ENCODE data around the gene TRIM66. TPM values are rescaled to one million over a fixed set of nuclear protein-coding genes. Genes with fewer than 3 reads are reported as not detected.
"Not testable (repeated sequence)": the region's sequence is repeated elsewhere in the genome, so short reads cannot be mapped to it uniquely, and the experiment has no call there.

TRIM66 gene
- polyA plus RNA-seq, 3 donors from 2014 or later, result 0.48 to 0.97 (median 0.55) TPM

- Mint-ChIP-seq H3K36me3 (peaks cover 13 to 23% (median 14%) of the 10 kb centered on the region in 3 donors), H3K9me3 (no peaks in the 10 kb centered on the region), H3K27ac (no peak overlapping the region), H3K4me3 (no peak overlapping the region), H3K27me3 (ENCODE audit: low read depth in 3 of 3) (peaks cover 0 to 3% (median 3%) of the 10 kb centered on the region in 3 donors), H3K4me1 (peaks cover 12 to 14% of the 10 kb centered on the region in 2 donors)
- DNase-seq, result no peak
Observed at GRCh38 chr11:8676458-8676857, 6.0 kb downstream of the TRIM66 start.

GRCh38 chr11:8674859-8675258, 7.6 kb downstream of the TRIM66 start:
- DNase-seq, result no peak
- no peak overlapping the region for H3K4me3 Mint-ChIP-seq
- H3K9me3 Mint-ChIP-seq, result no peaks in the 10 kb centered on the region
- peaks cover 5 to 25% (median 21%) of the 10 kb centered on the region in 3 donors for H3K36me3 Mint-ChIP-seq
- no peaks in the 10 kb centered on the region for H3K27me3 Mint-ChIP-seq (ENCODE audit: low read depth in 3 of 3)
- peaks cover 0 to under 1% of the 10 kb centered on the region in 2 donors for H3K4me1 Mint-ChIP-seq
- H3K27ac Mint-ChIP-seq, result no peak overlapping the region

DNA sequence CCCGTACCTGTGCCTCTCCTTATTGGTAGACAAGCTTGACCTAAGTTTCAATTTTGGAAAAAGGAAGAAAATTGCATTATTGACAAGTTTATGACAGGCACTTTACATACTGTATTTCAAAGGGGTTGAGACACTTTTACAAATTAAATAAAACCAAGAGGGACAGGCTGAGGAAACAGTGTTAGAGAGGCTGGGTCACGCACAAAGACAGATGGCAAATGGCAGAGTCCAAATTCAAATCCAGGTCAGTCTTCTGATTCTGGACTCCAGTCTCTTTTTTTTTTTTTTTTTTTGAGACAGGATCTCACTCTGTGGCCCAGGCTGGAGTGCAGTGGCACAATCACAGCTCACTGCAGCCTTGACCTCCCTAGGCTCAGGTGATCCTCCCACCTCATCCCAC, 10.1 kb downstream of the TRIM66 start:
- Mint-ChIP-seq H3K4me3 (no peak overlapping the region), H3K27ac (no peak overlapping the region), H3K4me1 (no peaks in the 10 kb centered on the region), H3K9me3 (no peaks in the 10 kb centered on the region), H3K36me3 (peaks cover 0 to 25% (median 21%) of the 10 kb centered on the region in 3 donors), H3K27me3 (ENCODE audit: low read depth in 3 of 3) (no peaks in the 10 kb centered on the region)
- no peak for DNase-seq

DNA sequence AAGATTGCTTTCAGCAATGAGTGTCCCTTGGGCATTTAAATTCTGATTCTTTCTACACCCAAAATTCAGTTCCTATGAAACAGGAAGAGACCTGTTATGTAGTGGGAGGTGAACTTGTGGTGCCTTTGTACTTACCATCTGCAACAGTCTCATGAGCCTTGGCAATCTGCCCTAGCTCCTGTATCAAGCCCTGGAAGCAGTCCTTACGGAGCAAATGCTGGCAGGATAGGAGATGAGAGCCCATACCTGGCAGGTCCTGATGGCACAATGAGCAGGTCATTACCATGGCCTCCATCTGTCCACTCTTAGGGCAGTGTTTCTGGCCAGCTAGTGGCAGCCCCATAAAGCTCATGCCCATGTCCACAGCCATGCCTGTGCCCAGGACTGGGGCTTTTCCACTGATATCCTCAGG, 10.8 kb downstream of the TRIM66 start:
- DNase-seq, result no peak
- Mint-ChIP-seq H3K4me1 (no peaks in the 10 kb centered on the region), H3K4me3 (no peak overlapping the region), H3K27ac (no peak overlapping the region), H3K9me3 (no peaks in the 10 kb centered on the region), H3K27me3 (ENCODE audit: low read depth in 3 of 3) (no peaks in the 10 kb centered on the region), H3K36me3 (peaks cover 4 to 25% (median 23%) of the 10 kb centered on the region in 3 donors)

- no peaks in the 10 kb centered on the region for H3K9me3 Mint-ChIP-seq
- no peak overlapping the region for H3K27ac Mint-ChIP-seq
- DNase-seq, result no peak
- H3K27me3 Mint-ChIP-seq (ENCODE audit: low read depth in 3 of 3), result no peaks in the 10 kb centered on the region
- no peaks in the 10 kb centered on the region for H3K4me1 Mint-ChIP-seq
- peaks cover 8 to 25% (median 24%) of the 10 kb centered on the region in 3 donors for H3K36me3 Mint-ChIP-seq
- H3K4me3 Mint-ChIP-seq, result no peak overlapping the region
Observed at GRCh38 chr11:8671193-8671612, 11.3 kb downstream of the TRIM66 start.

- H3K27ac Mint-ChIP-seq; H3K4me3 Mint-ChIP-seq; DNase-seq; H3K27me3 Mint-ChIP-seq (ENCODE audit: low read depth in 3 of 3); H3K9me3 Mint-ChIP-seq; H3K4me1 Mint-ChIP-seq: not testable (repeated sequence)
- H3K36me3 Mint-ChIP-seq, result peaks cover 13 to 29% (median 25%) of the 10 kb centered on the region in 3 donors
Observed at GRCh38 chr11:8670081-8670480, 12.4 kb downstream of the TRIM66 start.

- H3K4me1 Mint-ChIP-seq, result no peaks in the 10 kb centered on the region
- no peaks in the 10 kb centered on the region for H3K9me3 Mint-ChIP-seq
- H3K27ac Mint-ChIP-seq, result no peak overlapping the region
- peaks cover 13 to 27% (median 14%) of the 10 kb centered on the region in 3 donors for H3K36me3 Mint-ChIP-seq
- no peak overlapping the region for H3K4me3 Mint-ChIP-seq
- no peak for DNase-seq
- peaks cover 0 to 3% (median 0%) of the 10 kb centered on the region in 3 donors for H3K27me3 Mint-ChIP-seq (ENCODE audit: low read depth in 3 of 3)
Observed at GRCh38 chr11:8665222-8665621, 17.2 kb downstream of the TRIM66 start.

GRCh38 chr11:8661001-8661795, 21.3 kb downstream of the TRIM66 start:
- peak overlapping the region in 2 of 6 donors; percentile 31 to 66 for H3K27ac Mint-ChIP-seq
- peaks cover 6 to 20% (median 10%) of the 10 kb centered on the region in 3 donors for H3K36me3 Mint-ChIP-seq
- H3K27me3 Mint-ChIP-seq (ENCODE audit: low read depth in 3 of 3), result peaks cover 0 to 3% (median 1%) of the 10 kb centered on the region in 3 donors
- no peak for DNase-seq
- H3K9me3 Mint-ChIP-seq, result peaks cover 0 to 2% (median 0%) of the 10 kb centered on the region in 6 donors
- no peak overlapping the region for H3K4me3 Mint-ChIP-seq
- no peaks in the 10 kb centered on the region for H3K4me1 Mint-ChIP-seq

GRCh38 chr11:8658321-8659057, 24.0 kb downstream of the TRIM66 start:
- peaks cover 0 to 2% (median 0%) of the 10 kb centered on the region in 6 donors for H3K9me3 Mint-ChIP-seq
- DNase-seq, result no peak
- H3K4me1 Mint-ChIP-seq, result no peaks in the 10 kb centered on the region
- H3K4me3 Mint-ChIP-seq, result no peak overlapping the region
- H3K27ac Mint-ChIP-seq, result peak overlapping the region in 1 of 6 donors; percentile 12
- H3K36me3 Mint-ChIP-seq, result peaks cover 0 to 6% (median 4%) of the 10 kb centered on the region in 3 donors
- H3K27me3 Mint-ChIP-seq (ENCODE audit: low read depth in 3 of 3), result peaks cover 0 to 3% (median 1%) of the 10 kb centered on the region in 3 donors

DNA sequence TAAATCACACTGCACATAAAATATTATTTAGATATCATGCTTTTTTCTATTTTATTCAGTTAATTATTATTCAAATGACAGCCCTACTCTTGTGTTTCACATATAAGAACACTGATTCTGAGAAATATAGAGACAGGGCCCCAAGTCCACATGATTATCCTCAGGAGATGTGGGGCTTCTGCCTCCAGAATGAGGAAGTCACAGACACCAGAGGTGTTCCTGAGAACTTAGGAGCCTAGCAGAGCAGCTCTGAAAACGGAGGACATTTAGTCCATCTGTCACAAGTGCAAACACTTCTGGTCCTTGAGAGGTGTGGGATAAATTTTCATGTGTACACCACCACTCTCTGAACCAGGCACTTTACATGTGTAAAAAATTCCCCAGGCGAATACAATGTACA, 26.2 kb downstream of the TRIM66 start:
- Mint-ChIP-seq H3K27ac (peak overlapping the region in 1 of 6 donors; percentile 35), H3K36me3 (peaks cover 4 to 10% (median 8%) of the 10 kb centered on the region in 3 donors), H3K9me3 (peaks cover 0 to 2% (median 0%) of the 10 kb centered on the region in 6 donors), H3K4me3 (no peak overlapping the region), H3K27me3 (ENCODE audit: low read depth in 3 of 3) (peaks cover 0 to 3% (median 1%) of the 10 kb centered on the region in 3 donors), H3K4me1 (no peaks in the 10 kb centered on the region)
- no peak for DNase-seq

DNA sequence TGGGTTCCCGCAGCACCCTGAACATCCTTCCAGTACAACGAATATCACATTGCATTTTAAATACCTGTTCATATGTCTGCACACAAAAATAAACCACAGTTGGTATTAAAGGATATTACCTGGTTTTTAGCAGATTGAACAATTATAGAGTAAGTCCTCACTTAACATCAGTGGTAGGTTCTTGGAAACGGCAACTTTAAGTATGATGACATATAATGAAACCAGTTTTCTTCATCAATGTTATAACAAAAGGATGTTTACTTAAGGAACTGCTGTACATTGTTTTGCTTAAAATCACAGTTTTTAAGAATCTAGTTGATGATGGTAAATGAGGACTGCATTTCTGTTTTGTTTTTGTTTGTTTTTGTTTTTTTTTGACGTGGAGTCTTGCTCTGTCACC, 28.0 kb downstream of the TRIM66 start:
- H3K36me3 Mint-ChIP-seq, result peaks cover 10 to 19% (median 13%) of the 10 kb centered on the region in 3 donors
- peaks cover 0 to 2% (median 0%) of the 10 kb centered on the region in 6 donors for H3K9me3 Mint-ChIP-seq
- H3K4me1 Mint-ChIP-seq, result no peaks in the 10 kb centered on the region
- H3K27me3 Mint-ChIP-seq (ENCODE audit: low read depth in 3 of 3), result peaks cover 0 to 1% (median 0%) of the 10 kb centered on the region in 3 donors
- no peak for DNase-seq
- no peak overlapping the region for H3K4me3 Mint-ChIP-seq
- H3K27ac Mint-ChIP-seq, result no peak overlapping the region

DNA sequence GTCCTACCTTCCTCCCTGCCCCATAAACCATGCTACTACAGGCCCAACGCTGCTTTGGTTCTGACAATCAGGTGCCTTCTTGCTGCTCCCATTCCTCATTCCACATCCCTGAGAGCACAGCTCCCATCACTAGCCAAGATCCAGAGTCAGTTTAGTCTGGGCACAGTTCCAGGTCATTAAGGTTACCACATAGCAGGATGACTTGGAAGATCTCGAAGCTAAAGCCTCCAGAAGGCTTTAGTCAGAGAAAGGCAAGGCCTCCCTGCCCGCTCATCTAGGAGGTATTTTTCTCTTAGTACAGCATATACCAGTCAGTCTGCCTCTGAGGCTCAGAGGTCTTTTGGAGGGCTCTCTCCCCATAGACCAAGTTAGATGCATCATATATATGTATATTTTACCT, 30.3 kb downstream of the TRIM66 start:
- Mint-ChIP-seq H3K9me3 (no peaks in the 10 kb centered on the region), H3K27ac (no peak overlapping the region), H3K4me3 (no peak overlapping the region), H3K36me3 (peaks cover 15 to 27% (median 19%) of the 10 kb centered on the region in 3 donors), H3K4me1 (no peaks in the 10 kb centered on the region), H3K27me3 (ENCODE audit: low read depth in 3 of 3) (no peaks in the 10 kb centered on the region)
- DNase-seq, result no peak

- no peaks in the 10 kb centered on the region for H3K4me1 Mint-ChIP-seq
- H3K27ac Mint-ChIP-seq, result no peak overlapping the region
- H3K36me3 Mint-ChIP-seq, result peaks cover 20 to 25% (median 24%) of the 10 kb centered on the region in 3 donors
- DNase-seq, result no peak
- H3K27me3 Mint-ChIP-seq (ENCODE audit: low read depth in 3 of 3), result no peaks in the 10 kb centered on the region
- no peak overlapping the region for H3K4me3 Mint-ChIP-seq
- no peaks in the 10 kb centered on the region for H3K9me3 Mint-ChIP-seq
Observed at GRCh38 chr11:8650401-8650990, 32.0 kb downstream of the TRIM66 start.

- Mint-ChIP-seq H3K27ac (no peak overlapping the region), H3K4me3 (no peak overlapping the region), H3K4me1 (no peaks in the 10 kb centered on the region), H3K27me3 (ENCODE audit: low read depth in 3 of 3) (no peaks in the 10 kb centered on the region), H3K9me3 (no peaks in the 10 kb centered on the region), H3K36me3 (peaks cover 20 to 25% (median 23%) of the 10 kb centered on the region in 3 donors)
- DNase-seq, result no peak
Observed at GRCh38 chr11:8649361-8649760, 33.1 kb downstream of the TRIM66 start.
